Type B pancreatic cell (in vitro differentiated cells): ENCODE measurements around the gene UTP25. TPM values are rescaled to one million over a fixed set of nuclear protein-coding genes. Genes with fewer than 3 reads are reported as not detected.
"Not testable (repeated sequence)": the region's sequence is repeated elsewhere in the genome, so short reads cannot be mapped to it uniquely, and the experiment has no call there.

Experiments used
- DNase-seq: peaks from one replicate; pipeline ENCODE4 v3.0.0; 2021; ENCODE audit warnings: mixed read lengths; ENCODE audit not compliant: unreplicated experiment; ENCODE audit errors: extremely low spot score
- H3K27ac Mint-ChIP-seq: 2 replicates; pipeline ENCODE4 v1.8.0; 2021; ENCODE audit warnings: mild to moderate bottlenecking, mixed read lengths
- H3K27me3 Mint-ChIP-seq: 2 replicates; pipeline ENCODE4 v1.8.0; 2021; ENCODE audit warnings: mixed read lengths
- H3K36me3 Mint-ChIP-seq: 2 replicates; pipeline ENCODE4 v1.8.0; 2021; ENCODE audit warnings: mixed read lengths
- H3K4me1 Mint-ChIP-seq: one replicate; pipeline ENCODE4 v1.8.0; 2021; ENCODE audit warnings: mixed read lengths; ENCODE audit not compliant: unreplicated experiment
- H3K4me3 Mint-ChIP-seq: 2 replicates; pipeline ENCODE4 v1.8.0; 2021; ENCODE audit warnings: mild to moderate bottlenecking, mixed read lengths
- H3K9me3 Mint-ChIP-seq: 2 replicates; pipeline ENCODE4 v1.8.0; 2021; ENCODE audit warnings: mixed read lengths
- CTCF ChIP-seq: fragments of 200-600 bp; sonication (generic); conservative IDR thresholded peaks from 2 replicates; pipeline ENCODE4 v1.5.0; 2021; ENCODE audit warnings: antibody characterized with exemption, mild to moderate bottlenecking
- total RNA-seq: library from RNA; stranded (reverse); gene quantifications from 2 replicates; pipeline ENCODE4 v1.2.1, GENCODE V29; 2021; ENCODE audit warnings: low replicate concordance

Gene UTP25
- total RNA-seq, 1 donor from 2014 or later, result 9.4 TPM

GRCh38 chr1:209790286-209791193 is 37.2 kb upstream of the UTP25 start:
- no peak for DNase-seq
- Mint-ChIP-seq H3K27ac (peak overlapping the region; percentile 66), H3K4me3 (peak overlapping the region; percentile 12), H3K27me3 (peaks cover 28% of the 10 kb centered on the region), H3K36me3 (peaks cover 44% of the 10 kb centered on the region), H3K9me3 (no peaks in the 10 kb centered on the region), H3K4me1 (peaks cover 8% of the 10 kb centered on the region)
- TF ChIP-seq CTCF, result no peak

GRCh38 chr1:209791920-209792319 is 35.9 kb upstream of the UTP25 start:
- Mint-ChIP-seq H3K27ac (peak overlapping the region; percentile 77), H3K4me3 (no peak overlapping the region), H3K36me3 (peaks cover 50% of the 10 kb centered on the region), H3K4me1 (peaks cover 8% of the 10 kb centered on the region), H3K27me3 (peaks cover 28% of the 10 kb centered on the region), H3K9me3 (no peaks in the 10 kb centered on the region)
- TF ChIP-seq CTCF, result no peak
- DNase-seq, result no peak

GRCh38 chr1:209793711-209794110 is 34.1 kb upstream of the UTP25 start:
- H3K36me3 Mint-ChIP-seq, result peaks cover 46% of the 10 kb centered on the region
- peaks cover 24% of the 10 kb centered on the region for H3K27me3 Mint-ChIP-seq
- not testable (repeated sequence) for H3K9me3 Mint-ChIP-seq, H3K27ac Mint-ChIP-seq, H3K4me1 Mint-ChIP-seq, DNase-seq, H3K4me3 Mint-ChIP-seq

GRCh38 chr1:209797978-209798639 is 29.7 kb upstream of the UTP25 start:
- Mint-ChIP-seq H3K4me3 (no peak overlapping the region), H3K9me3 (no peaks in the 10 kb centered on the region), H3K36me3 (peaks cover 37% of the 10 kb centered on the region), H3K4me1 (no peaks in the 10 kb centered on the region), H3K27ac (peak overlapping the region; percentile 38), H3K27me3 (peaks cover 10% of the 10 kb centered on the region)
- no peak for DNase-seq
- TF ChIP-seq CTCF, result no peak

GRCh38 chr1:209800984-209801834 is 26.6 kb upstream of the UTP25 start:
- Mint-ChIP-seq H3K36me3 (peaks cover 19% of the 10 kb centered on the region), H3K27me3 (peaks cover 29% of the 10 kb centered on the region), H3K4me1 (peaks cover 2% of the 10 kb centered on the region), H3K27ac (peak overlapping the region; percentile 7), H3K4me3 (peak overlapping the region; percentile 27), H3K9me3 (no peaks in the 10 kb centered on the region)
- DNase-seq, result no peak
- no peak for TF ChIP-seq CTCF
